HG02884 (cell line): ENCODE measurements around the gene UBA1.

Experiments used
- ATAC-seq: cut with Tn5 transposase; IDR thresholded peaks from one replicate; pipeline ENCODE4 v1.9.1; 2021; ENCODE audit warnings: mild to moderate bottlenecking, moderate library complexity; ENCODE audit not compliant: unreplicated experiment

The UBA1 gene

DNA sequence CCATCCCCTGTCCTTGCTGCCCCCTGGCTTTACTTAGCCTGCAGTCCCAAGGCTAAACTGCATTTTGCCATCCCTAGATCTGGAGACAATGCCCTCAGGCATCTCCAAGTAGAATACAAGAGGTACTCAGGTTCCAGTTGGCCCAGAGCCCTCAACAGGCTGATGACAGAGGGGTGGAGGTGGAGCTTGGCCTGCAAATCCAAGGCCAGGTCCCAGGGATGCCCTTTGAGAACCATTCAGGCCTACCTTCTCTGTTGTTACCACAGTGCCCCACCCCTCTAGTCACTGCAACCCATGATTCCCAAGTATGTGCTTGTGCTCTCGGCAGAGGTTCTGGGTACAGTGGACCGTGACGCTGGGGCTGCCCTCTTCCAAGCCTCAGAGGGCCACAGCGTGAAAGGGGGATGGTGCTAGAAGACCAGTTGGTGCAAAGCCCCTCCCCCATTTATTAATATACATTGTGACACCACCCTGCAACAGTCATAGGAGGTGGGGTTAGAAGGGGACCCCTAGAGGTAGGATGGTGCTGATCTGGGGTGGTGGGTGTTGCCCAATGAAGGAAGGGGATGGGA is 6.4 kb upstream of the UBA1 start:
- ATAC-seq, result no peak

GRCh38 chrX:47189906-47190305 is 3.7 kb upstream of the UBA1 start:
- ATAC-seq, result no peak

GRCh38 chrX:47190445-47191269 is 3.0 kb upstream of the UBA1 start:
- ATAC-seq, result peak; percentile 72

- no peak for ATAC-seq
Observed at GRCh38 chrX:47191331-47191730, 2.3 kb upstream of the UBA1 start.

- ATAC-seq, result no peak
Observed at GRCh38 chrX:47191806-47192401, 1.7 kb upstream of the UBA1 start.

- ATAC-seq, result no peak
Observed at GRCh38 chrX:47194194-47194787, 662 bp downstream of the UBA1 start.

DNA sequence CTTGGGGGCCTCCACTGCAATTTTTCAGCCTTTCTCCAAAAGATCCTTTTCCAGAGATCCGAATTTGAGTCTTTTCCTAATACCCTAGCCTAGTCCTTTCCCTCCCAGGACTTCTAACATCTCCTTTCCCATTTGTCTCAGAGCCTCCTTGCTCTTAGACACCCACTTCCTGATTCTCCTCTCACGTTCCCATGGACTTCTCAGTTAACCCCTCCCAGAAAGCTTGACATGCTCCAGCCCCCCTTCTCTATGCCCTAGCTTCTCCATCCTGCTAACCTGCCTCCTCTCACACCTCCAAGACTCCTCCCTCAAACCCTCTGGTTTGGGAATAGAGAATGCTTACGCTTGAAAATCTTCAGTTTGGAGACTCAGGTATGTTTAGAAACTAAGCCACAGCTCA is 2.5 kb downstream of the UBA1 start:
- ATAC-seq, result no peak

DNA sequence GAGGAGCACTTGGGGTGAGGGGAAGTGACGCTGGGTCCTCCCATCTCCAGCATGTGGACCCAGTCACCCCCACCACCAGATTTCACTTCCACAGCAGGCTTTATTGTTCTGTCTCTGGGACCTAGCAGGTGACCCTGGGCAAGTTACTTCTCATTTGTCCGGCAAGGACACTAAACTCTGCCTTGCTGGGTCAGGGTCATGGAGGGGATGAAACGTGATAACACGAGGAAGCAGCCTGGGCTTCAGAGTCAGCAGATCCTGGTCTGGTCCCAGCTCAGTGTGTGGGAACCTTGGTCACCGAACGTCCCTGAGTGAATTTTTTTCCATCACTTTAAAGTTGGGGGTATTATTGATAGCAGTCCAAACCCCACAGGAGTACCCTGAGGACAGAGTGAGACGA is 3.9 kb downstream of the UBA1 start:
- ATAC-seq, result no peak

DNA sequence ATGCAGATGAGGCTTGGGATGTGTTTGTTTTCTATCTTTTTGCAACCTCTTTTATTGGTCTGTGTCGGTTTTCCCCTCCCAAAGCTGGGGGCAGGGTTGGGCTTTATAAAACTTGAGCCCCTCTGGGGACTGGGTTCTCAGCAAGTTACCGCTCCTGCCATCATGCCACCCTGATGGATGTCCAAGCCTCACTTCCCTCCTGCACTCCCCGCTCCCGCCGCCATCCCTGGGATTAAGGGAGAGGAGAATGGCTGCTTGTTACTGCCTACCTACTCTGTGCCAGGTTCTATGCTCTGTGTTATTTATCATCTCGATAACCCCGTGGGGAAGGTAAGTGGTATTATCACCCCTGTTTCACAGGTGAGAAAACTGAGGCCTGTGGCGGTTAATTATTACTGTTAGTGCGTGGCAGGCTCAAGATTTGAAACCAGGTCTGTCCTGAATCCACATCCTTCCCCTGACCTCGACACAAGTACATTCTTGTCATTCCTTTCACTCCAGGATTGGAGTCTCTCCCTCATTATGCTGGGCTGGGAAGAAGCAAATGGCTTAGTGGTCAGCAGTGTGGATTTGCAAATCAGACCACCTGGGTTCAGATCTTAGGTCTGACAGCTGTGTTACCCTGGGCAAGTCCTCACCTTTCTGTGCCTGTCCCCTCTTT is 4.5 kb downstream of the UBA1 start:
- no peak for ATAC-seq

GRCh38 chrX:47198687-47199080 is 5.1 kb downstream of the UBA1 start:
- ATAC-seq, result no peak

- no peak for ATAC-seq
Observed at GRCh38 chrX:47199286-47199685, 5.7 kb downstream of the UBA1 start.

DNA sequence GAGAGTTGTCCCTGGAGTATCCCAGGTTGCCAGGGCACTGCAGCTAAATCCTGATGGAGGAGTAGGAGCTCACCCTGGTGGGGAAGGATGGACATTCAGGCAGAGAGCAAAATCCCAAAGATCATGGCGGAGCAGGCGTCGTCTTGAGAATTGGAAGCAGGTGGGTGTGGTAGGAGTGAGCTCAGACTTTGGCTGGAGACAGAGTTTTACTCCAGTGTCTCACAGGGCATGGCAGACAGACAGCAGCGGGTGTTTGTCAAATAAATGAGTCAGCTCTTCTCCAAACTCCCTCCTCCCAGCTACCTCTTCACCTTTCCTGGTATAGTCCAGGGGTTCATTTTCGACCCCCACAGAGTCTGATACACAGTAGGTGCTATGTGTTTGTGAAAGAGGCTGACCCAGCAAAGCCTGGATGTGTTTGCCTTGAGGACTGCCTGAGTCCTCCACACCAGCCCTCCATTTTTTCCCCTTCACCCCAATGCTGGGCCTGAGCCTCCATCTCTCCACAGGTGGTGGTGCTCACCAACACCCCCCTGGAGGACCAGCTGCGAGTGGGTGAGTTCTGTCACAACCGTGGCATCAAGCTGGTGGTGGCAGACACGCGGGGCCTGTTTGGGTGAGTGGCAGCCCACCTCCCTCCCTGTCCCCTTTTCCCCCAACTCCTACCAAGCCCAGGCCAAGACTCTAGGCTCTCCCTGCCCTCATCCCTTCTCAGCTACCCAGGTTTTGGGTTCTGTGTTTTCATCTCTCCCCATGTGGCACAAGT is 6.9 kb downstream of the UBA1 start:
- no peak for ATAC-seq

- no peak for ATAC-seq
Observed at GRCh38 chrX:47201345-47201944, 7.8 kb downstream of the UBA1 start.

DNA sequence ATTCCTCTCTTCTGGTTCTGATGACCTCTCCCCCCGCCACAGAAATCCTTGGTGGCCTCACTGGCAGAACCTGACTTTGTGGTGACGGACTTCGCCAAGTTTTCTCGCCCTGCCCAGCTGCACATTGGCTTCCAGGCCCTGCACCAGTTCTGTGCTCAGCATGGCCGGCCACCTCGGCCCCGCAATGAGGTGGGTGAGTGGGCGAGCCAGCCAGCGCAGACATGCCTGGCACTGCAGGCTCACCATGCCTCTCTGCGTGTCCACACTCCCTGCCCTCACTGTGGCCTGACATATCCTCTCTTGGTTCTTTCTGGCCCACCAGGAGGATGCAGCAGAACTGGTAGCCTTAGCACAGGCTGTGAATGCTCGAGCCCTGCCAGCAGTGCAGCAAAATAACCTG is 8.7 kb downstream of the UBA1 start:
- no peak for ATAC-seq

- ATAC-seq, result no peak
Observed at GRCh38 chrX:47202877-47203276, 9.2 kb downstream of the UBA1 start.

GRCh38 chrX:47204970-47205369 is 11.3 kb downstream of the UBA1 start:
- ATAC-seq, result no peak

DNA sequence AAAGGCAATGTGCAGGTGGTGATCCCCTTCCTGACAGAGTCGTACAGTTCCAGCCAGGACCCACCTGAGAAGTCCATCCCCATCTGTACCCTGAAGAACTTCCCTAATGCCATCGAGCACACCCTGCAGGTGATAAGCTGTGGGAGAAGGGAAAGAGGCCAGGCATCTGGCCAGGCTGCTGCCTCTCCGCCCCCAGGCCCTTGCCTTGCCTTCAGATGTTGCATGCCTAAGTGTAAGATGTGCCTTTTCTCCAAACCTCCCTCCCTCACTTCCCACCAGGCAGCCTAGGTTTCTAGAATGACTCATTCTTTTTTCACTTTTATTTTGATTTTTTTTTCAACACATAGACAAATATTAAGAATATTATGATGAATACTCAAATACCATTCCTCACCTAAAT is 12.7 kb downstream of the UBA1 start:
- no peak for ATAC-seq

DNA sequence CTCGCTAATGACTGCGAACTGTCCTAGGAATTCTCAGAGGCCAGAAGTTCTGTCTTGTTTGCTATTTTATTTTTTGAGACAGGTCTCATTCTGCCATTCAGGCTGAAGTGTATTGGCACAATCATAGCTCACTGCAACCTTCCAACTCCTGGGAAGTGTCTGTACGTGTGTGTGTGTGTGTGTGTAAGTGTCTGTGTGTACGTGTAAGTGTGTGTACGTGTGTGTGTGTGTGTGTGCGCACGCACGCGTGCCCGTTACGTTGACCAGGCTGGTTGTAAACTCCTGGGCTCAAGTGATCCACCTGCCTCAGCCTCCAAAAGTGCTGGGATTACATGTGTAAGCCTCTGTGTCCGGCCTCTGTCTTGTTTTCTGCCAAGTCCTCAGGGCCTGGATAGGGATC is 14.5 kb downstream of the UBA1 start:
- ATAC-seq, result no peak

DNA sequence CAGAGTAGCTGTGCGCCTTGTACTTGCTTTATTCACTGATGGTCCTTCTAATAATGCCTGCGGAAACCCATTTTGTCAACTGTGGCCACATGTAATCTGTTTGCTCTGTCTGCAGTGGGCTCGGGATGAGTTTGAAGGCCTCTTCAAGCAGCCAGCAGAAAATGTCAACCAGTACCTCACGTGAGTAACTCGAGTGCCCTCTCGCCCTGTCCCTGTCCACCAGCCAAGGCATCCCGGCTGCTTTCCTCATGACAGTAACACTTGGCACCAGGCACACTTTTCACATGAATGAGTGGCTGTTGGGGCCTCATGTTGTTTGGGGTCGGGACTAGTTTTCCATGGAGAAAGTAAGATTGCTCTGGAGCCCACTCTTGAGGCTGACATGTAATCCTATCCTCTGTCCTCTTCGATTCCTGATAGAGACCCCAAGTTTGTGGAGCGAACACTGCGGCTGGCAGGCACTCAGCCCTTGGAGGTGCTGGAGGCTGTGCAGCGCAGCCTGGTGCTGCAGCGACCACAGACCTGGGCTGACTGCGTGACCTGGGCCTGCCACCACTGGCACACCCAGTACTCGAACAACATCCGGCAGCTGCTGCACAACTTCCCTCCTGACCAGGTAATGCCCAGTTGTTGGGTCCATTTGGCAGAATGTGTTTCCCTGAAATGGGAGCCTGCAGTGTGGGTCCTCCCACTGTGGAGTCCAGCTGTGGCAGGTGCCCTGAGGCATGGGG is 16.0 kb downstream of the UBA1 start:
- no peak for ATAC-seq
